HG03045 (cell line): ENCODE data around the gene HMGB1.
"Not testable (repeated sequence)": the region's sequence is repeated elsewhere in the genome, so short reads cannot be mapped to it uniquely, and the experiment has no call there.

Source experiments
- ATAC-seq: cut with Tn5 transposase; IDR thresholded peaks from one replicate; pipeline ENCODE4 v1.9.1; 2021; ENCODE audit warnings: mild to moderate bottlenecking, moderate library complexity; ENCODE audit not compliant: unreplicated experiment

The HMGB1 gene

GRCh38 chr13:30466841-30467252 is 1.1 kb upstream of the HMGB1 start:
- ATAC-seq: no peak

- ATAC-seq: no peak
These were observed 600 bp upstream of the HMGB1 start for GRCh38 chr13:30466358-30466714.

GRCh38 chr13:30465343-30465592 is 468 bp downstream of the HMGB1 start:
- ATAC-seq: no peak

GRCh38 chr13:30464496-30465342 is 1.0 kb downstream of the HMGB1 start:
- ATAC-seq: peak; percentile 32

GRCh38 chr13:30463787-30464495 is 1.8 kb downstream of the HMGB1 start:
- peak; percentile 35 for ATAC-seq

GRCh38 chr13:30461279-30462066 is 4.3 kb downstream of the HMGB1 start:
- ATAC-seq: not testable (repeated sequence)

GRCh38 chr13:30457306-30457891 is 8.3 kb downstream of the HMGB1 start:
- ATAC-seq: no peak

- ATAC-seq: no peak
These were observed 9.4 kb downstream of the HMGB1 start for GRCh38 chr13:30456290-30456689.

GRCh38 chr13:30454991-30455390 is 10.7 kb downstream of the HMGB1 start:
- no peak for ATAC-seq

- ATAC-seq: no peak
These were observed 12.0 kb downstream of the HMGB1 start for GRCh38 chr13:30453727-30454126.

- not testable (repeated sequence) for ATAC-seq
These were observed 14.3 kb downstream of the HMGB1 start for GRCh38 chr13:30451476-30451875.

- no peak for ATAC-seq
These were observed 15.7 kb downstream of the HMGB1 start for GRCh38 chr13:30450066-30450465.

GRCh38 chr13:30448441-30448840 is 17.3 kb downstream of the HMGB1 start:
- ATAC-seq: no peak

GRCh38 chr13:30446126-30446500 is 19.6 kb downstream of the HMGB1 start:
- ATAC-seq: peak; percentile 9

GRCh38 chr13:30443957-30444404 is 21.8 kb downstream of the HMGB1 start:
- ATAC-seq: no peak

GRCh38 chr13:30443491-30443890 is 22.2 kb downstream of the HMGB1 start:
- not testable (repeated sequence) for ATAC-seq

GRCh38 chr13:30442926-30443325 is 22.8 kb downstream of the HMGB1 start:
- ATAC-seq: no peak

GRCh38 chr13:30440910-30441703 is 24.6 kb downstream of the HMGB1 start:
- no peak for ATAC-seq

GRCh38 chr13:30438286-30438685 is 27.4 kb downstream of the HMGB1 start:
- ATAC-seq: no peak

- ATAC-seq: no peak
These were observed 28.6 kb downstream of the HMGB1 start for GRCh38 chr13:30437177-30437576.
